ENCODE measurements around the gene BLOC1S1.

Gene BLOC1S1

DNA sequence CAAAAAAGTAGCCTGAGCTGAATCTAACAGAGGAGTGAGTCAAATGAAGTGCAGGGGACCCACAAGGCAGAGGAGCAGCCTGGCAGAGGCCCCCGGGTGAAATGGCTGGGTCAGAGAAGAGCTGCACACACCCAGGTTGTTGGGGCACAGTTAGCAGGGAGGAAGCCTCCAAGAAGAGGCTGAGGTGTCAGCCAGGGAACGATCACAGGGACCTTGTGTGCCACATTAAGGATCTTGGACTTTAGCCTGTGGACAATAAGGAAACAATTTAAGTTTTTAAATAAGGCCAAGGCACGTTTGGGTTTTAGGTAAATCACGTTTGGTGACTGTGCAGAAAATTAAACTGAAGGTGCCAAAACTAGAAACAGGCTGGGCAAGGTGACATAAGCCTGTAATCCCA lies 44.1 kb upstream of the BLOC1S1 start:
- Histone ChIP-seq H2AFZ (ENCODE audit: low read depth, low read length) (no peak overlapping the region), H3K4me1 (ENCODE audit: insufficient read depth, low read length) (no peaks in the 10 kb centered on the region), H3K4me3 (ENCODE audit: low read depth in 1 of 2, low read length in 2 of 2) (no peak overlapping the region), H3K27me3 (ENCODE audit: insufficient read depth, low read length, poor library complexity) (no peaks in the 10 kb centered on the region), H3K9ac (ENCODE audit: low read depth, low read length) (no peak overlapping the region), H4K20me1 (ENCODE audit: insufficient read depth, low read length) (no peaks in the 10 kb centered on the region), H3K79me2 (ENCODE audit: insufficient read depth, low read length) (no peaks in the 10 kb centered on the region), H3K36me3 (ENCODE audit: insufficient read depth, low read length) (no peaks in the 10 kb centered on the region), H3K9me3 (ENCODE audit: insufficient read depth, low read length, severe bottlenecking) (no peaks in the 10 kb centered on the region), H3K4me2 (ENCODE audit: insufficient read depth, low read length) (no peak overlapping the region), H3K27ac (ENCODE audit: low read length) (no peak overlapping the region)
- ATAC-seq (ENCODE audit: insufficient read depth, low read depth) (no peak), DNase-seq (no peak)
- no peak for TF ChIP-seq EZH2 (IDR thresholded peaks at IDR 0.05; ENCODE audit: borderline replicate concordance, low read depth, low read length, severe bottlenecking)
- TF ChIP-seq, protein P1, sequence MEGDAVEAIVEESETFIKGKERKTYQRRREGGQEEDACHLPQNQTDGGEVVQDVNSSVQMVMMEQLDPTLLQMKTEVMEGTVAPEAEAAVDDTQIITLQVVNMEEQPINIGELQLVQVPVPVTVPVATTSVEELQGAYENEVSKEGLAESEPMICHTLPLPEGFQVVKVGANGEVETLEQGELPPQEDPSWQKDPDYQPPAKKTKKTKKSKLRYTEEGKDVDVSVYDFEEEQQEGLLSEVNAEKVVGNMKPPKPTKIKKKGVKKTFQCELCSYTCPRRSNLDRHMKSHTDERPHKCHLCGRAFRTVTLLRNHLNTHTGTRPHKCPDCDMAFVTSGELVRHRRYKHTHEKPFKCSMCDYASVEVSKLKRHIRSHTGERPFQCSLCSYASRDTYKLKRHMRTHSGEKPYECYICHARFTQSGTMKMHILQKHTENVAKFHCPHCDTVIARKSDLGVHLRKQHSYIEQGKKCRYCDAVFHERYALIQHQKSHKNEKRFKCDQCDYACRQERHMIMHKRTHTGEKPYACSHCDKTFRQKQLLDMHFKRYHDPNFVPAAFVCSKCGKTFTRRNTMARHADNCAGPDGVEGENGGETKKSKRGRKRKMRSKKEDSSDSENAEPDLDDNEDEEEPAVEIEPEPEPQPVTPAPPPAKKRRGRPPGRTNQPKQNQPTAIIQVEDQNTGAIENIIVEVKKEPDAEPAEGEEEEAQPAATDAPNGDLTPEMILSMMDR (IDR thresholded peaks at IDR 0.05; ENCODE audit: borderline replicate concordance, extremely low read depth, low read length, poor library complexity, severe bottlenecking) = no peak

DNA sequence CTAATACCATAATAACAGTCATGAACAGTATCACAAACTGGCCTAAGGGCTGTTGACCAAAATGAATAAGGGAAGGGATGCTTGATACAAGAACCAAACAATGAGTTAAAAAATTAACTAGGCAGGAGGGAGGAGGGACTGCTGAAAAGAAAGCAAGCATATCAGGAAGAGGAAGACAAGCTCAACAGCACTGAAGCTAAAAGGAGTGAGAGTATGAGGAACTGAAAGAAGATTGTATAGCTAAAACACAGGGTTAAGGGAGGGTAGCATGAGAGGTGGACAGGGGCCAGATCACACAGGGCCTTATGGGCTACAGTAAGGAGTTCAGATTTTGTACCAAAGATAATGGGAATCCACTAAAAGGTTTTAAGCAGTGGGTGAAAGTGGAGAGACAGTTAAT lies 42.2 kb upstream of the BLOC1S1 start:
- DNase-seq = no peak
- Histone ChIP-seq H4K20me1 (ENCODE audit: insufficient read depth, low read length) (no peaks in the 10 kb centered on the region), H3K4me2 (ENCODE audit: insufficient read depth, low read length) (no peak overlapping the region), H2AFZ (ENCODE audit: low read depth, low read length) (no peak overlapping the region), H3K9ac (ENCODE audit: low read depth, low read length) (no peak overlapping the region), H3K36me3 (ENCODE audit: insufficient read depth, low read length) (no peaks in the 10 kb centered on the region), H3K4me1 (ENCODE audit: insufficient read depth, low read length) (no peaks in the 10 kb centered on the region), H3K79me2 (ENCODE audit: insufficient read depth, low read length) (no peaks in the 10 kb centered on the region), H3K27ac (ENCODE audit: low read length) (no peak overlapping the region), H3K27me3 (ENCODE audit: insufficient read depth, low read length, poor library complexity) (no peaks in the 10 kb centered on the region), H3K9me3 (ENCODE audit: insufficient read depth, low read length, severe bottlenecking) (no peaks in the 10 kb centered on the region), H3K4me3 (ENCODE audit: low read depth in 1 of 2, low read length in 2 of 2) (no peak overlapping the region)
- no peak for ATAC-seq (ENCODE audit: insufficient read depth, low read depth)
- TF ChIP-seq, protein P1 (IDR thresholded peaks at IDR 0.05; ENCODE audit: borderline replicate concordance, extremely low read depth, low read length, poor library complexity, severe bottlenecking) = no peak

DNA sequence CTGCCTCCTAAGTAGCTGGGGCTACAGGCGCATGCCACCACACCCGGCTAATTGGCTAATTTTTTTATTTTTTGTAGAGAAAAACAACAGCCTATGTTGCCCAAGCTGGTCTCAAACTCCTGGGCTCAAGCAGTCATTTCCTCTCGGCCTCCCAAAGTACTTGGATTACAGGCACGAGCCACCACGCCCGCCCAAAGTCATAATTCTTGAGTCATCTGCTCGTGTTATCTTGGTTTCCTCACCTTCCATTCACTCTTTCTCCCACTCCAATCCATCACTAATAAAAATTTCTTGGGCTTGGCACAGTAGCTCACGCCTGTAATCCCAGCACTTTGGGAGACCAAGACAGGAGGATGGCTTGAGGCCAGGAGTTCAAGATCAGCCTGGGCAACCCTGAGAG lies 40.2 kb upstream of the BLOC1S1 start:
- no peak for TF ChIP-seq EZH2 (IDR thresholded peaks at IDR 0.05; ENCODE audit: borderline replicate concordance, low read depth, low read length, severe bottlenecking)
- TF ChIP-seq, protein P1 (IDR thresholded peaks at IDR 0.05; ENCODE audit: borderline replicate concordance, extremely low read depth, low read length, poor library complexity, severe bottlenecking) = no peak
- Histone ChIP-seq H3K4me1 (ENCODE audit: insufficient read depth, low read length) (no peaks in the 10 kb centered on the region), H3K79me2 (ENCODE audit: insufficient read depth, low read length) (no peaks in the 10 kb centered on the region), H3K27me3 (ENCODE audit: insufficient read depth, low read length, poor library complexity) (peaks cover 4% of the 10 kb centered on the region), H4K20me1 (ENCODE audit: insufficient read depth, low read length) (no peaks in the 10 kb centered on the region), H2AFZ (ENCODE audit: low read depth, low read length) (no peak overlapping the region), H3K27ac (ENCODE audit: low read length) (no peak overlapping the region), H3K4me2 (ENCODE audit: insufficient read depth, low read length) (no peak overlapping the region), H3K4me3 (ENCODE audit: low read depth in 1 of 2, low read length in 2 of 2) (no peak overlapping the region), H3K36me3 (ENCODE audit: insufficient read depth, low read length) (no peaks in the 10 kb centered on the region), H3K9me3 (ENCODE audit: insufficient read depth, low read length, severe bottlenecking) (no peaks in the 10 kb centered on the region), H3K9ac (ENCODE audit: low read depth, low read length) (no peak overlapping the region)
- no peak for DNase-seq
- ATAC-seq (ENCODE audit: insufficient read depth, low read depth) = no peak

DNA sequence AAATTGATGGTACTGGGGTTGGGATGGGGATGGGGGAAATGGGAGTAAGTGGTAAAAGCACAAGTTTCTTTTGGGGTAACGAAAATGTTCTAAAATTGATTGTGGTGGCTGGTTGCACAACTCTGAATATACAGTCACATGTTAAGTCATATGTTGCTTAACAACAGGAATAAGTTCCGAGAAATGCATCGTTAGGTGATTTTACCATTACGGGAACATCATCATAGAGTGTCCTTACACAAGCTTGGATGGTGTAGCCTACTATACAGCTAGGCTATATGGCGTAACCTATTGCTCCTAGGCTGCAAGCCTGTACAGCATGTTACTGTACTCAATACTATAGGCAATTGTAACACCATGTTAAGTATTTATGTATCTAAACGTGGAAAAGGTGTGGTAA lies 39.1 kb upstream of the BLOC1S1 start:
- ATAC-seq (ENCODE audit: insufficient read depth, low read depth) = no peak
- H3K9ac ChIP-seq (ENCODE audit: low read depth, low read length) = no peak overlapping the region
- no peak overlapping the region for H2AFZ ChIP-seq (ENCODE audit: low read depth, low read length)
- H3K4me2 ChIP-seq (ENCODE audit: insufficient read depth, low read length) = no peak overlapping the region
- TF ChIP-seq, protein P1 (IDR thresholded peaks at IDR 0.05; ENCODE audit: borderline replicate concordance, extremely low read depth, low read length, poor library complexity, severe bottlenecking) = no peak
- TF ChIP-seq EZH2 (IDR thresholded peaks at IDR 0.05; ENCODE audit: borderline replicate concordance, low read depth, low read length, severe bottlenecking) = no peak
- no peaks in the 10 kb centered on the region for H3K79me2 ChIP-seq (ENCODE audit: insufficient read depth, low read length)
- no peaks in the 10 kb centered on the region for H3K4me1 ChIP-seq (ENCODE audit: insufficient read depth, low read length)
- no peak overlapping the region for H3K4me3 ChIP-seq (ENCODE audit: low read depth in 1 of 2, low read length in 2 of 2)
- H3K27ac ChIP-seq (ENCODE audit: low read length) = no peak overlapping the region
- no peak for DNase-seq
- H3K36me3 ChIP-seq (ENCODE audit: insufficient read depth, low read length) = no peaks in the 10 kb centered on the region
- no peaks in the 10 kb centered on the region for H3K9me3 ChIP-seq (ENCODE audit: insufficient read depth, low read length, severe bottlenecking)
- no peaks in the 10 kb centered on the region for H4K20me1 ChIP-seq (ENCODE audit: insufficient read depth, low read length)
- peaks cover 11% of the 10 kb centered on the region for H3K27me3 ChIP-seq (ENCODE audit: insufficient read depth, low read length, poor library complexity)

Data from DND-41 (cell line).